BLaER1 treated with 17β-estradiol and CSF1 and Interleukin-3, amounts not matched to agents 10 nM and 100 nM (cell line): ENCODE results near the gene CHSY3.

Experiments used
- H3K27ac ChIP-seq, 11 experiments: shearing (Covaris generic); formaldehyde crosslinking; 2 replicates each; pipeline ENCODE4 v1.8.1; 2022
- H3K27me3 ChIP-seq, 11 experiments: shearing (Covaris generic); formaldehyde crosslinking; 2 replicates each; pipeline ENCODE4 v1.8.1; 2022
- H3K36me3 ChIP-seq, 11 experiments: shearing (Covaris generic); formaldehyde crosslinking; 2 replicates each; pipeline ENCODE4 v1.8.1; 2022
- H3K4me1 ChIP-seq, 10 experiments: shearing (Covaris generic); formaldehyde crosslinking; 2 replicates each; pipeline ENCODE4 v1.8.1; 2022
- H3K4me2 ChIP-seq, 11 experiments: shearing (Covaris generic); formaldehyde crosslinking; 2 replicates each; pipeline ENCODE4 v1.8.1; 2022
- H3K4me3 ChIP-seq, 10 experiments: shearing (Covaris generic); formaldehyde crosslinking; 2 replicates each; pipeline ENCODE4 v1.8.1; 2022
- H3K9ac ChIP-seq, 11 experiments: shearing (Covaris generic); formaldehyde crosslinking; 2 replicates each; pipeline ENCODE4 v1.8.1; 2022
- H3K9me3 ChIP-seq, 11 experiments: shearing (Covaris generic); formaldehyde crosslinking; replicated peaks in 1 of 11; 2 replicates each; pipeline ENCODE4 v1.8.1; 2022
- H4K20me1 ChIP-seq, 11 experiments: shearing (Covaris generic); formaldehyde crosslinking; 2 replicates each; pipeline ENCODE4 v1.8.1; 2022
- Cebpa-rat ChIP-seq, 11 experiments: shearing (Covaris generic); IDR thresholded peaks; 2 replicates each; pipeline ENCODE4 v1.8.1; 2022

CHSY3 gene

DNA sequence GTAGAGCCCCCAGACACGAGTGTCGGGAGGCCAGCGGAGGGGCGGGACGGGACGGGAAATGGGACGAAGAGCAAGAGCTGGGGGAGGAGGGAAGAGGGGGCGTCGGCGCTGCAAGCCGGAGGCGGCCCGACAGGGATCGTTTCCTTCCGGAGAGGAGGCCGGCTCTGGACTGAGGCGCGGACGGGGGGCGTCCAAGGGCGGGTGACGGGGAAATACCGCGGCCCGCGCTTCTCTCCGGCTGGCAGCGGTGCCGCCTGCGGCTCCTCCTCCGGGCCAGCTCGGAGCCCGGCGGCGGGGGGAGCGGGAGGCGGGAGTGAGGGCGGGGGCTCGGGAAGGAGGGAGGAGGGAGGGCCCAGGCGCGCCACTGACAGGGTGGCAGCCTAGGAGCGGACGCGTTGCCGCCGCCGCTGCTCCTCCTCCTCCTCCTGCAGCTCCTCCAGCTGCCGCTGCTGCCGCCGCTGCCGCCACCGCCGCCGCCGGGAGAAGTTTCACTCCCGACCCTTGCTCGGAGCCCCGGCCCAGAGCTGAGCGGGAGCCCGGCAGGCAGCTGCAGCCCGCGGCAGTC is at the start of gene CHSY3:
Gene CHSY3, plus strand, starts transcription at position 364 of the 565 bp plus-strand sequence.
- peak within 1 kb of the TSS in 10 of 11 experiments; percentile 51 to 74 (median 67); a peak in 21 of 22 replicates for H3K27ac ChIP-seq
- H3K27me3 ChIP-seq, result peaks cover 24 to 60% (median 51%) of the 10 kb centered on the region in 11 experiments
- H3K4me1 ChIP-seq, result peaks cover 7 to 25% (median 14%) of the 10 kb centered on the region in 10 experiments; a peak in 19 of 20 replicates
- no peaks in the 10 kb centered on the region for H3K9me3 ChIP-seq
- no peak for TF ChIP-seq Cebpa-rat (IDR thresholded peaks at IDR 0.05)
- H3K36me3 ChIP-seq, result peaks cover 0 to 5% (median 0%) of the 10 kb centered on the region in 11 experiments; a peak in 1 of 22 replicates
- peak within 1 kb of the TSS; percentile 66 to 82 (median 79) for H3K9ac ChIP-seq
- peaks cover 0 to 20% (median 7%) of the 10 kb centered on the region in 11 experiments; a peak in 10 of 22 replicates for H4K20me1 ChIP-seq
- peak within 1 kb of the TSS; percentile 71 to 84 (median 76) for H3K4me3 ChIP-seq
- peak within 1 kb of the TSS; percentile 95 to 100 (median 98) for H3K4me2 ChIP-seq

DNA sequence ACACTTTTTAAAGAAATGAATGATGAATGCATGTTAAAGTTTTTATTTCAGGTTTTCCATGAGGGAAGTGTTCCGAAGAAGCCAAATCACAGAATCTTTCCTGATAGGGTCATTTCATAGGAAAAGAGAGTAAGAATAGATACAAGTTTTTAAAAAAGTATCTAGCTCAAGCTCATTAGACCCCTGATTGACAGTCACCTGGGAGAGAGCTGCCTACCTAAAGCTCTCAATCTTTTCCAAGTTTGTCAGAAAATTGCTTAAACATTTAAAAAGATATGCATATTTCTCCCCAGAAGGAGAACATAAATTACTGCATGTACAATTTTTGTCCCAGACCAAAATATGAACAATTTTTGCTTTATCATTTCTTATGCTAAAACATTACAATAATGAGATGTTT is 47.9 kb upstream of the CHSY3 start:
- H3K4me1 ChIP-seq, result peaks cover 21 to 32% (median 27%) of the 10 kb centered on the region in 10 experiments
- H3K9me3 ChIP-seq, result no peaks in the 10 kb centered on the region
- H3K9ac ChIP-seq, result no peak overlapping the region
- no peak overlapping the region for H3K4me3 ChIP-seq
- TF ChIP-seq Cebpa-rat (IDR thresholded peaks at IDR 0.05), result no peak
- no peaks in the 10 kb centered on the region for H3K36me3 ChIP-seq
- no peaks in the 10 kb centered on the region for H3K27me3 ChIP-seq
- peak overlapping the region in 1 of 11 experiments; percentile 39; a peak in 1 of 22 replicates for H3K4me2 ChIP-seq
- H3K27ac ChIP-seq, result no peak overlapping the region
- no peaks in the 10 kb centered on the region for H4K20me1 ChIP-seq

DNA sequence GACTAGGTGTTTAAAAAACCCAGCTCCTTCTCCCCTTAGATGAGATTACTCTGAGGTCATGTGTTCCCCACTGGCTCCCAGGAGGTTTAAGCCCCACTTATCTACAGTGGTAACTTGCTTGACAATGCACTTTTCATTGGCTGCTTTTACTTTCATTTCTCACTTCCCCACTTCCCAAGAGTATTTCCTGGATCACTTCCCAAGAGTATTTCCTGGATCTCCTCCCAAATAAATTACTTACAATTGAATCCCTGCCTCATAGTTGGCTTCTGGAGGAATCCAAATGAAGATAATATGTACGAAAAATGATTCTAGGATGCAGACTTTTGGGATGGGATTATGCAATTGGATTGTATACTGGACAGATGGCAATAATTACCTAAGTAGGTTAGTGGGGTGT is 47.1 kb upstream of the CHSY3 start:
- no peaks in the 10 kb centered on the region for H3K36me3 ChIP-seq
- no peak overlapping the region for H3K4me3 ChIP-seq
- TF ChIP-seq Cebpa-rat (IDR thresholded peaks at IDR 0.05), result no peak
- no peaks in the 10 kb centered on the region for H3K9me3 ChIP-seq
- peak overlapping the region; percentile 3 to 52 (median 27); a peak in 15 of 22 replicates for H3K4me2 ChIP-seq
- peak overlapping the region in 1 of 11 experiments; percentile 5; a peak in 1 of 22 replicates for H3K27ac ChIP-seq
- H3K27me3 ChIP-seq, result no peaks in the 10 kb centered on the region
- no peaks in the 10 kb centered on the region for H4K20me1 ChIP-seq
- H3K9ac ChIP-seq, result no peak overlapping the region
- peaks cover 21 to 32% (median 27%) of the 10 kb centered on the region in 10 experiments for H3K4me1 ChIP-seq

DNA sequence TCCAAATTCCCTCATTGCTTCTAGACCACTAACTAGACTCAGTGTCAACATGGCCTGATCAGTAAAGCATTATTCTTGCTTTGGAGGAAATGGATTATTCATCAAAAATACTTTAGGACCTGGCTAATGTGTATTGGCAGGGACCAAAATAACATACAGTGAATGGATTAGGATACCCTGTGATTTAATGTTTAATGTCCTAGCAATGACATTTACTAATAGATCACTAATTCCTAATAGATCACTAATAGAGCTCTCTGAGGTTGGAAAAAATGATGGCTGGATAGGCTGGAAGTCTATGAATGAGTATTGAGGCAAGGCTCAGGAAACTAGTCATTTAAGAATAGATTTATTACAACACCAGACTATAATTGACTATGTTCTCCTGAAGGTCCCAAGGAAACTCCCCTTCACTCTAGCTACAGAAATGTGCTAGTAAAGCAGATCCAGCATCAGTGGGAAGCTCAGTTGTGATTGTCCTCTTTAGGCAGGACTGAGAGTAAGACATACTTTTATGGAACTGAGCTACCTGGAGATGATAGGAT is 46.1 kb upstream of the CHSY3 start:
- Histone ChIP-seq H4K20me1 (no peaks in the 10 kb centered on the region), H3K9ac (no peak overlapping the region), H3K27me3 (no peaks in the 10 kb centered on the region), H3K27ac (no peak overlapping the region), H3K4me1 (peaks cover 13 to 29% (median 23%) of the 10 kb centered on the region in 10 experiments), H3K4me2 (peak overlapping the region in 3 of 11 experiments; percentile 16 to 43 (median 42); a peak in 4 of 22 replicates), H3K4me3 (no peak overlapping the region), H3K36me3 (no peaks in the 10 kb centered on the region), H3K9me3 (no peaks in the 10 kb centered on the region)
- TF ChIP-seq Cebpa-rat (IDR thresholded peaks at IDR 0.05), result no peak

DNA sequence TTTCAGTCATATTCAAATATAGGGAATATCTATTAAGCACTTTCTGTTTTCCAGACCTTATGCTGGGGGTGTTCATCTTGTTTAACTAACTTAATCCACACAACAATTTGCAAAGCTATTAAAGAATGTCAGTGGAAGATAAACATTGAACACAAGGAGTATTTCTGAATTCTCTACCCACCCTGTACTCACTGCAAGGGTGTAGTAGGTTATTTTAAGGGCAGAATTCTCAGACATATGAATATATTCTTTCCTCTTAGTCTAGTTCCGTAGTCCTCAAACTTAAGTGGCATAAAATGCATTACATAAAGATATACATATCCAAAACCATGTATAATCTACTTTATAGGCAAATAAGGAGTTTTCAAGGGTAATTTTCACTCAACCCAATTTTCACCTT is 19.9 kb upstream of the CHSY3 start:
- no peak overlapping the region for H3K9ac ChIP-seq
- no peaks in the 10 kb centered on the region for H3K4me1 ChIP-seq
- H3K27ac ChIP-seq, result no peak overlapping the region
- H3K9me3 ChIP-seq, result no peaks in the 10 kb centered on the region
- H3K4me2 ChIP-seq, result no peak overlapping the region
- no peaks in the 10 kb centered on the region for H4K20me1 ChIP-seq
- no peak for TF ChIP-seq Cebpa-rat (IDR thresholded peaks at IDR 0.05)
- H3K27me3 ChIP-seq, result no peaks in the 10 kb centered on the region
- no peak overlapping the region for H3K4me3 ChIP-seq
- no peaks in the 10 kb centered on the region for H3K36me3 ChIP-seq

DNA sequence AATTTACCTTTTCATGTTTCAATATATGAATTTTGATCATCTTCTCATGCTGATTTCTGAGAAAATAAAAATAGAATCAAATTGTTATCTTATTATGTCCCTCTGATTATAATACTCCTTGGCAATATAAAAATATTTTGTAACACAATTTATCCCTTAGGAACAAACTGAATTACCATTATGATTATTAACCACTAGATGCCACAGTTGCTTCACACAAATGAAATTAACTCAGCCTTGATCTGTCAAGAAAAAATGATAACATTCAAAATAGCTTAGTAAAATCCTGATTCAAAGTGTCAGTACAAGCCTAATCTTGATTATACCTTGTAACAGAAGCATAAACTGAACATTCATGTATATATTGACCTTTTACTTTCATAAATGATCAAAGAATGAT is 4.8 kb upstream of the CHSY3 start:
- Histone ChIP-seq H3K27me3 (peaks cover 0 to 16% (median 11%) of the 10 kb centered on the region in 11 experiments; a peak in 16 of 22 replicates), H3K36me3 (no peaks in the 10 kb centered on the region), H3K27ac (no peak overlapping the region), H3K4me1 (peaks cover 0 to 6% (median 0%) of the 10 kb centered on the region in 10 experiments; a peak in 4 of 20 replicates), H3K9me3 (no peaks in the 10 kb centered on the region), H3K4me3 (no peak overlapping the region), H4K20me1 (no peaks in the 10 kb centered on the region), H3K4me2 (no peak overlapping the region), H3K9ac (no peak overlapping the region)
- TF ChIP-seq Cebpa-rat (IDR thresholded peaks at IDR 0.05), result no peak

DNA sequence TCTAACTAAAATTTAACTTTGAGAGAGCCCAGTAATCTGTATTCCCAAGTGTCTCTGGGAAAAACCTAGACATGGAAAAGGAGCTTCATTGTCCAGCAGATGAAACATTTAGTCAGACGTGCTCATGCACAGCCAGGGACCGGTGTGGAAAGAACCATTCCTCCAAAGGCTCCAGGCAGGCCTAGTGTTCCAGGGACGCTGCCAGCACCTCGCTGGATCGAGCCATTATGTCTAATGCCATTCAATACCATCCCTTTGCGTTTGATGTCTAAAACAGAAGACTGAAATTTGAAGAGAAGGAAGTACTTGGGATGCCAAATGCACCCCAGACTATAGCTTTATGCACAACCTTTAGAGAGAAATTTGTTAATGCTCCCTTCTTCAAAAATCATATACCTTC is 1.4 kb upstream of the CHSY3 start:
- H3K9me3 ChIP-seq, result no peaks in the 10 kb centered on the region
- peaks cover 24 to 50% (median 44%) of the 10 kb centered on the region in 11 experiments for H3K27me3 ChIP-seq
- no peaks in the 10 kb centered on the region for H3K36me3 ChIP-seq
- no peak overlapping the region for H3K9ac ChIP-seq
- no peak overlapping the region for H3K27ac ChIP-seq
- no peak for TF ChIP-seq Cebpa-rat (IDR thresholded peaks at IDR 0.05)
- no peak overlapping the region for H3K4me3 ChIP-seq
- peaks cover 0 to 15% (median 6%) of the 10 kb centered on the region in 11 experiments; a peak in 9 of 22 replicates for H4K20me1 ChIP-seq
- H3K4me2 ChIP-seq, result no peak overlapping the region
- H3K4me1 ChIP-seq, result peaks cover 7 to 24% (median 11%) of the 10 kb centered on the region in 10 experiments; a peak in 19 of 20 replicates

DNA sequence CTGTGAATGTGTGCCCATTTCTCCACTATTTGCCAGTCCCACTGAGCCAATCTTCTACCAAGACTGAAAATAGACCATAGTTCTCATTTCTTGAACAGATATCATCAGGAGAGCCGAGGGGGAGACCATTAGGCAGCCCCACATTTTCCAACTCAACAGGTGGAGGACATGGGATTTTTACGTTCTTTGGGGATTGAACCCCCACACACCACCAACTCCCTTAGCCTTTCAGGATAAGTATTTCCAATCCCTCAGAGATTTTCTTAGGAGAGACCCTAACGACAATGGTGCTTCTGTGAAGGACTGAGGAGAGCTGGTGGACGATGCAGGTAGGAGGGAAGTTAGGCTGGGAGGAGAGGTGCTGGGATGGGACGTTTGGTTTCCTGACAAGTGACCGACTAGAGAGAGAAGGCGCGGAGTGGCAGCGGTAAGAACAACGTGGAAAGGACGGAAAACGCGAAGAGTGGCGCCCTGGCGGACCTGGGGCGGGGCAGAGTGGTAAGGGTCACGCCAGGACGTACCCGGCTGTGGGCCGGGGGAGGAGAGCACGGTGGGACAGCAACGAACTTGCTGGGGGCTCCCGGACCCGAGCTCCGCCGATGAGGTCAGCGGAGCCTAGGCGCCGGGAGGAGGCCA is 681 bp upstream of the CHSY3 start:
- no peaks in the 10 kb centered on the region for H3K9me3 ChIP-seq
- peaks cover 24 to 57% (median 51%) of the 10 kb centered on the region in 11 experiments for H3K27me3 ChIP-seq
- peaks cover 0 to 20% (median 7%) of the 10 kb centered on the region in 11 experiments; a peak in 10 of 22 replicates for H4K20me1 ChIP-seq
- peaks cover 7 to 25% (median 14%) of the 10 kb centered on the region in 10 experiments; a peak in 19 of 20 replicates for H3K4me1 ChIP-seq
- peak overlapping the region; percentile 84 to 100 (median 98) for H3K4me2 ChIP-seq
- H3K36me3 ChIP-seq, result peaks cover 0 to 5% (median 0%) of the 10 kb centered on the region in 11 experiments; a peak in 1 of 22 replicates
- no peak for TF ChIP-seq Cebpa-rat (IDR thresholded peaks at IDR 0.05)
- peak overlapping the region in 8 of 11 experiments; percentile 26 to 74 (median 62); a peak in 16 of 22 replicates for H3K27ac ChIP-seq
- H3K4me3 ChIP-seq, result peak overlapping the region; percentile 71 to 84 (median 76)
- H3K9ac ChIP-seq, result peak overlapping the region; percentile 66 to 82 (median 79); a peak in 21 of 22 replicates
